ENCODE results near the gene F3.

DNA sequence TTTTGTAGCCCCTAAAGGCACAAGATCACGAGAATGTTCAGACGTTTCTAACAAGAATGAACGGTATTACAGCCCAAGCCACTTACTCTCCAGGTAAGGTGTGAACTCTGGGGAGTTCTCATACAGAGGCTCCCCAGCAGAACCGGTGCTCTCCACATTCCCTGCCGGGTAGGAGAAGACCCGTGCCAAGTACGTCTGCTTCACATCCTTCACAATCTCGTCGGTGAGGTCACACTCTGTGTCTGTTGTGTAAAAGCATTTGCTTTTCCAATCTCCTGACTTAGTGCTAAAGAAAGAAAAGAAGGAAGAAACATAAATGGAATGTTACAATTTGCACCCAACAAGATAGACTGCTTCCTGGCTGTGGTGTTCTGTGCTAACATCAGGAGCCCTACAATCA, 5.7 kb downstream of the F3 start:
- no peak for TF ChIP-seq CTCF (IDR thresholded peaks at IDR 0.05)
- TF ChIP-seq EZH2 (IDR thresholded peaks at IDR 0.05) = no peak

Data from neural progenitor cell (in vitro differentiated cells).